Fibroblast of gingiva (primary cell): ENCODE results near the gene RAB34.
"Not testable (repeated sequence)": the region's sequence is repeated elsewhere in the genome, so short reads cannot be mapped to it uniquely, and the experiment has no call there.

Experiments used
- DNase-seq: peaks from one replicate; pipeline ENCODE4 v3.0.0-alpha.2; 2011; ENCODE audit warnings: low read depth

Gene RAB34

DNA sequence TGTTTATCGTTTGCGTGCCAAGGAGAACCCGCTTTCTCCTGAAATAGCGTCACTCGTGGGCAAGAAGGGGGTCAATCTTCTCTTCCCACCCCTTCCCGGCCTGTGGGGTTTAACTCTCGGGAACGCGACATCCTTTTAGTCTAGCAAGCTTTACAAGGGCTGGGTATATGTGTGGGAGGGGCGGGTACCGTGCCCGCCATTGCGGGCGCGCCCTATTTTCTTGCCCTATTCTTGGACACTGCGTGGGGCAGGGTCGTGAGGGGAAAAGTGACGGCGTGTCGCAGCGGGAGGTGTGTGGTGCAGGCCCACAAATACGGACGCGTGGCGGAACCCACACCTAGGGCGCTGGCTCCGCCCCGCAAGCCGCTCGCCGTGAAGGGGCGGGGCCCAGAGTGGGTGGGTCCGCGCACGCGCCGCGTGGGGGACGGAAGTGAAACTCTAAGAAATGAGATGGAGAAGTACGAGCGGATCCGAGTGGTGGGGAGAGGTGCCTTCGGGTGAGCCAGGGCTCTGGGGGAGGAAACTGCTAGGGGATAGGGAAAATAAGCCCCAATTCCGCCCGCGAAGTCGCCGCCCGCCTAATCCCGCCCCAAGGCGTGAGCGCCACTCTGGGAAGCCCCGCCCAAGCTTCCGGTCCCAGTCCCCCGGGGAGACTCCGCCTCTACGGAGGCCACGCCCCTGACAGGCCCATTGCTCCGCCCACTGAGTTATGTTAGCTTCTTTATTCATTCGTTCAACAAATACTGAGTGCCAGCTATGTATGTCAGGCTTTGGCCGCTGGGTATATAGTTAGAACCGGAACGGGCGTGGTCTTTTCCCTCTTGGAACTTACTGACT is 10.9 kb upstream of the RAB34 start, which contains the start of gene NEK8:
Gene NEK8 (plus strand): TSS at position 425 of the 837 bp plus-strand sequence. CDS start 26 bp downstream, at position 451.
- DNase-seq = peak; percentile 88

- peak; percentile 88 for DNase-seq
These were observed 9.2 kb upstream of the RAB34 start for GRCh38 chr17:28726627-28727491.

DNA sequence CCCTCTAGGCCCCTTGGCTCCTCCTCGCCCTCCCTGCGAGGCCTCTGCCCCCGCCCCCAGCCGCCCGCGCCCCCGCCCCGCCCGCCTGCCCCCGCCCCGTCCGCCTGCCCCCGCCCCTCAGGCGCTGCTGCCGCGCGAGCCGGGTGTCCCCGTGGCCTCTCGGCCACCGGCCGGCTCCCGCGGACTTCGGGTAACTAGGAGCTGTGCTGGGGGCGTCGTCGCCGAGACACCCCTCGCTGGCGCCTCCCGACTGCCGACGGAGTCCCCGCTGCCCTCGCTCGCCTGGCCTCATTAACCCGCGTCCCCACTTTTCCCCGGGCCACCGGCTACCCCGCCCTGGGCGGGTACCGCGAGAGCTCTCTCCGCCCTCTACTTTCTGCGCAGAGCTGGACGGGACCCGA is 8.6 kb upstream of the RAB34 start, which contains the start of gene TLCD1:
Gene TLCD1 (minus strand): TSS at position 8 of the 401 bp plus-strand sequence. CDS start 136 bp downstream, outside the sequence.
- no peak for DNase-seq

GRCh38 chr17:28725660-28726225 is 8.1 kb upstream of the RAB34 start:
- peak; percentile 89 for DNase-seq

GRCh38 chr17:28725166-28725659 is 7.5 kb upstream of the RAB34 start:
- peak; percentile 62 for DNase-seq

GRCh38 chr17:28724500-28725165 is 7.0 kb upstream of the RAB34 start:
- no peak for DNase-seq

GRCh38 chr17:28723836-28724499 is 6.3 kb upstream of the RAB34 start:
- not testable (repeated sequence) for DNase-seq

DNA sequence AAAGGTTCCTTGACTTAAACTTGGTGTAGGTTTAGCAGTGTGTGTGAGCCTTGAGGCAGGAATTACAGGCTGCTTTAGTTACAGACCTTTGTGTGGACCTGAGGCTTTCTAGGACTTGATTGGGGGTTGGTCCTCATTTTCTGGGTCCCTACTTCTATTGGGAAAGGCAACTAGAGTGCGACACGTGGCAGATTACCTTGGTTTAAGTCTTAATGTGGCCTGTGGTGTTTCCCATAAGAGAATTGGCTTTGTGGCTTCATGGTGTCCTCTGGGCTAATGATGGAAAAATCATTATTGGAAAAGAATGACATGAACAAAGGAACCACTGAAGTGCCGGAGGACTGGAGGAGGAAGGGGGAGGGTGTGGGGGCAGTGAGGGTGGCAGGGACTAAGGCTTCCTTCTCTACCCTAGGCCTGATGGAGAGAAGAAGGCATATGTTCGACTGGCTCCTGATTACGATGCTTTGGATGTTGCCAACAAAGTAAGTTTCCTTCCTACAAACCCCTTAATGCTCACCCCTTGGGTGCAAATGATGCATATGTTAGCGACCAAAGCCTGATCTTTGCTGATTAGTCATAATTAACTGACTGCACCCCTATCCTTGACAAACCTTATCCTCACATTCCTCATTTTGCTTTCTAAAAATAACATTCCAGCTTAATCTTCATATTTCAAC is 5.6 kb upstream of the RAB34 start:
- no peak for DNase-seq

DNA sequence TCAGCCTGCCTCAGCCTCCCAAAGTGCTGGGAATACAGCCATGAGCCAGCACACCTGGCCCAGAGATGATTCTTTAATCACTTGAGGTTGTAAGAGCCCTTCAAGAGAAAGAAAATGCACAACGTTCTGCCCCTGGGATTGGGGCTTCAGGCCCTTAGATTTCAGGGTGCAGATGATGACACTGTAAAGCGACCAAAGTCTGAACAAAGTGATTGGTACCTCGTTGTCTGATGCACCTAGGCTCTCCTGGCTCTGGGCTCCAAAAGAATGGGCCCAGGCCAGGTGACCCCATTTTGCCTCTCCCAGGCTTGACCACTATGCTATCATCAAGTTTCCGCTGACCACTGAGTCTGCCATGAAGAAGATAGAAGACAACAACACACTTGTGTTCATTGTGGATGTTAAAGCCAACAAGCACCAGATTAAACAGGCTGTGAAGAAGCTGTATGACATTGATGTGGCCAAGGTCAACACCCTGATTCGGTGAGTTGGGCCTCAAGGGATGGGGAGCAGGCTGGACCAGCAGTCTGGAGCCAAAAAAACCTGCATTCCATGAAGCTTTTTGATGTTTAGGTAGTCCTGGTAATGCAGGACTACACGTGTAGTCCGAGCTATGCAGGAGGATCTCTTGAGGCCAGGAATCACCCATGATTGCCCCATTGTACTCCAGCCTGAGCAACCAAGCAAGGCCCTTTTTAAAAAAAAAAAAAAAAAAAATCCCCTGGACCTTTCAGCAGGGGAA is 4.9 kb upstream of the RAB34 start:
- DNase-seq = no peak

GRCh38 chr17:28720997-28721329 is 3.3 kb upstream of the RAB34 start:
- DNase-seq = not testable (repeated sequence)

- no peak for DNase-seq
These were observed 2.8 kb upstream of the RAB34 start for GRCh38 chr17:28720247-28720996.

GRCh38 chr17:28719021-28719433 is 1.4 kb upstream of the RAB34 start:
- DNase-seq = no peak

DNA sequence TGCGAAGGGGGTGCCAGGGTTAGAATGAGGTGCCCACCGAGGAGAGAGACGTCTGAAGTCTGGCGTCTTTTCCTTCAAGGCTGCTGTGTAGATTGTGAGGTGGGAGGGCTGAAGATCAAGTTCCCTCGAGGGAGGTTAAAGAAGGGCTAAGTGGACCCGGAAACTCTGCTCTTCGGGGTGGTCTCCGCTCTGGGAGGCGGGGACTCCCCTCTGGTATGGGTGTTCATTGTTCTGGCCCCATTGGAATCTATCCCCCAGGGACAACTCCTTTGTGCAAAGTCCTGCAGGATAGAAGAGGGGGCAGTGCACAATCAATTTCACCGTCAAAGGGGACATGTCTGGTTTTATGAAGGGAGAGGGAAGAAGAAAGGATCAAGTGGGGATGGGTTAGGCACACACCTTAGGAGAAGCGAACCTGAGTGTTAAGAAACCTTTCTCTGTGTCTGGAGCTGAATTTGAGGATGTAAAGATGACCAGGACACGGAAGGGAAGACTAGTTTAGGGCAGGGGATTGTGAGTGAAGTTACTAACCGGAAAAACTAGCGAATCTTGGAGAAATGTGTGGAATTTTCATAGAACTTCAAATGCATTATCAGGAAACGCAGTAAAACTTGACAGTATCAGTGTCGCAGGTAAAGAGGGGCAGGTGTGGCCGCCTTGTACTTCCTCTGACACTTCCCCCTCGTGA is 809 bp upstream of the RAB34 start:
- DNase-seq = no peak

GRCh38 chr17:28716740-28717577 is 709 bp downstream of the RAB34 start:
- peak; percentile 34 for DNase-seq

DNA sequence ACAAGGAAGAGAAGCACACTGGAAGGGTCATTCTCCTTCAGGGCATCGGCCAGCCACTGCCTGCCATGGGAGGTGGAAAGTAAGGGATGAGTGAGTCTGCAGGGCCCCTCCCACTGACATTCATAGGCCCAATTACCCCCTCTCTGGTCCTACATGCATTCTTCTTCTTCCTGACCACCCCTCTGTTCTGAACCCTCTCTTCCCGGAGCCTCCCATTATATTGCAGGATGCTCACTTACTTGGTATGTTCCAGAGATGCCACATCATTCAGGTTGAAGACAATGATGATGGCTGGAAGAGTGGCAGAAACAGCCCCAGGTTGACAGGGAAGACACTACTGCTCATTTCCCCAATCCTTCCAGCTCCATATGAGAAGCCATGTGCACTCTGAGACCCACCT is 2.5 kb downstream of the RAB34 start:
- DNase-seq = no peak

- DNase-seq = no peak
These were observed 3.4 kb downstream of the RAB34 start for GRCh38 chr17:28714281-28714680.

DNA sequence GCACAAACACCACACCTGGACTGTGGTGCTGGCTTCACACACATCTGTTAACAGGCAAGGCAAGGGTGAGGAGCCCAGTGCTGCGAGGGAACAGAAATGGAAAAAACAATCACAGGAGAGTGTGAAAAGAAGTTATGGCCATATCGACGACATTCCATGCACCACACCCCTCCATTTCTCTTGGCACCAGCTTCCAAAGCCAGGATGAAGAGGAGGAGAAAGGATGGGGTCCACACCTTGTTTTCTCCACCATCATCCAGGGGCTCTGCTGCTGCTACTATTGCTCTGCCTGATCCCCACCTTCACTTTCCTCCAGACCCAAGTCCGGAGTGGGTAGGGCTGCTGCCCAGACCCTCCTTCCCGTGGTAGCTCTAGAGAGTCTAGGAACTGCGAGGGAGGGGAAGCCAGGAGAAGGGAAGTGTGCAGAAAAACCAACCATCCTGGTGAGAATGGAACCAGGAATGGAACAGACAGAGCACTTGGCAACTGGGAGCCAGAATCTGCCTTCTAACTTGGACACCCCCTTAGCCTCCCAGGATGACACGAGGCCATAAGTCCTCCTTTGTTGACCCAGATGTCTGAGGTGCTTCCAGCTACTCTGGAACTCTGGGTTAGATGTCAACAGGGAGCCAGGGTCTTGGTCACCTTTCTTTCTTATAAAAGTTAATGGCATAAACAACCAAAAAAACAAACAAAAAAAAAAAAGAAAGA is 4.8 kb downstream of the RAB34 start:
- DNase-seq = no peak
